MM.1S (cell line): ENCODE data around the gene NSUN5.
"Not testable (repeated sequence)": the region's sequence is repeated elsewhere in the genome, so short reads cannot be mapped to it uniquely, and the experiment has no call there.

ENCODE experiments used
- DNase-seq: peaks from one replicate; pipeline ENCODE4 v3.0.0-alpha.2; 2015
- H2AFZ ChIP-seq: fragments of 300-600 bp; sonication (generic); 2 replicates; pipeline ENCODE4 v1.6.0; 2016; ENCODE audit warnings: antibody characterized with exemption, low read length
- H3F3A ChIP-seq: fragments of 300-600 bp; sonication (generic); 2 replicates; pipeline ENCODE4 v1.6.1; 2016; ENCODE audit warnings: mild to moderate bottlenecking, antibody characterized with exemption, low read length, moderate library complexity, mixed read lengths; ENCODE audit not compliant: insufficient read depth
- H3K27ac ChIP-seq: fragments of 300-600 bp; sonication (generic); 2 replicates; pipeline ENCODE4 v1.5.1; 2016; ENCODE audit warnings: mild to moderate bottlenecking, low read length
- H3K27me3 ChIP-seq: fragments of 300-600 bp; sonication (generic); replicated peaks from 2 replicates; pipeline ENCODE4 v1.6.0; 2016; ENCODE audit warnings: low read length; ENCODE audit not compliant: insufficient read depth
- H3K36me3 ChIP-seq: fragments of 300-600 bp; sonication (generic); replicated peaks from 2 replicates; pipeline ENCODE4 v1.6.1; 2016; ENCODE audit warnings: mild to moderate bottlenecking, low read length, mixed read lengths; ENCODE audit not compliant: insufficient read depth
- H3K4me1 ChIP-seq: fragments of 300-600 bp; sonication (generic); 2 replicates; pipeline ENCODE4 v1.6.1; 2016; ENCODE audit warnings: low read length, mixed read lengths
- H3K4me2 ChIP-seq: fragments of 300-600 bp; sonication (generic); 2 replicates; pipeline ENCODE4 v1.6.0; 2016; ENCODE audit warnings: low read depth, low read length
- H3K4me3 ChIP-seq: fragments of 300-600 bp; sonication (generic); 2 replicates; pipeline ENCODE4 v1.5.1; 2016; ENCODE audit warnings: low read length, mixed read lengths
- H3K79me2 ChIP-seq: fragments of 300-600 bp; sonication (generic); 2 replicates; pipeline ENCODE4 v1.6.1; 2016; ENCODE audit warnings: mixed run types, low read length, mixed read lengths
- H3K9ac ChIP-seq: fragments of 300-600 bp; sonication (generic); 2 replicates; pipeline ENCODE4 v1.6.1; 2016; ENCODE audit warnings: low read length, mixed read lengths
- H3K9me2 ChIP-seq: fragments of 300-600 bp; sonication (generic); replicated peaks from 2 replicates; pipeline ENCODE4 v1.6.1; 2016; ENCODE audit warnings: mild to moderate bottlenecking, low read length, mixed read lengths; ENCODE audit not compliant: insufficient read depth
- H3K9me3 ChIP-seq: fragments of 300-600 bp; sonication (generic); replicated peaks from 2 replicates; pipeline ENCODE4 v1.6.1; 2016; ENCODE audit warnings: mild to moderate bottlenecking, low read length, mixed read lengths; ENCODE audit not compliant: insufficient read depth
- H4K20me1 ChIP-seq: fragments of 300-600 bp; sonication (generic); 2 replicates; pipeline ENCODE4 v1.6.1; 2016; ENCODE audit warnings: mild to moderate bottlenecking, low read length, moderate library complexity, mixed read lengths; ENCODE audit not compliant: insufficient read depth
- CTCF ChIP-seq: fragments of 300-600 bp; sonication (generic); IDR thresholded peaks from 2 replicates; pipeline ENCODE4 v1.5.1; 2016; ENCODE audit warnings: antibody characterized with exemption, low read length, mixed read lengths
- EZH2 ChIP-seq: fragments of 300-600 bp; sonication (generic); optimal IDR thresholded peaks from 2 replicates; pipeline ENCODE3; 2017; ENCODE audit warnings: low read depth, mild to moderate bottlenecking, antibody characterized with exemption, low read length, mixed read lengths
- EZH2phosphoT487 ChIP-seq: fragments of 300-600 bp; sonication (generic); IDR thresholded peaks from 2 replicates; pipeline ENCODE4 v1.6.1; 2018; ENCODE audit warnings: antibody characterized with exemption, low read length

The NSUN5 gene

GRCh38 chr7:73312831-73313520, 4.3 kb upstream of the NSUN5 start:
- Histone ChIP-seq H3K27ac (no peak overlapping the region), H3K79me2 (peaks cover 8% of the 10 kb centered on the region), H2AFZ (no peak overlapping the region), H4K20me1 (no peaks in the 10 kb centered on the region), H3K4me3 (no peak overlapping the region), H3K4me2 (no peak overlapping the region), H3K9me2 (no peaks in the 10 kb centered on the region), H3K9me3 (no peaks in the 10 kb centered on the region), H3K9ac (no peak overlapping the region), H3F3A (no peaks in the 10 kb centered on the region), H3K27me3 (no peaks in the 10 kb centered on the region), H3K4me1 (0 out of 2 replicates have a peak, but pooled peaks cover under 1% of the 10 kb centered on the region), H3K36me3 (no peaks in the 10 kb centered on the region)
- DNase-seq, result no peak
- TF ChIP-seq CTCF, result no peak
- TF ChIP-seq EZH2phosphoT487, result no peak
- no peak for TF ChIP-seq EZH2

- H3K36me3 ChIP-seq, H2AFZ ChIP-seq, H3K9ac ChIP-seq, H3F3A ChIP-seq, H3K9me2 ChIP-seq, DNase-seq, H3K27ac ChIP-seq, H3K9me3 ChIP-seq, H3K4me2 ChIP-seq, H3K4me1 ChIP-seq, H3K27me3 ChIP-seq, H4K20me1 ChIP-seq, H3K4me3 ChIP-seq: not testable (repeated sequence)
- peaks cover 24% of the 10 kb centered on the region for H3K79me2 ChIP-seq
Measured at GRCh38 chr7:73311421-73311820, 2.8 kb upstream of the NSUN5 start.

GRCh38 chr7:73308074-73308664, 457 bp downstream of the NSUN5 start:
- peak; percentile 18 for DNase-seq
- no peaks in the 10 kb centered on the region; the same call in 1 of the 2 replicates for H3K36me3 ChIP-seq
- H3K4me3 ChIP-seq, result peak overlapping the region; percentile 74
- H3K27me3 ChIP-seq, result no peaks in the 10 kb centered on the region
- peak overlapping the region; percentile 25; the same call in 1 of the 2 replicates for H3K27ac ChIP-seq
- H2AFZ ChIP-seq, result peak overlapping the region; percentile 43
- H3K9me3 ChIP-seq, result no peaks in the 10 kb centered on the region
- no peaks in the 10 kb centered on the region for H3K9me2 ChIP-seq
- H3K79me2 ChIP-seq, result peaks cover 30% of the 10 kb centered on the region
- H3K4me2 ChIP-seq, result peak overlapping the region; percentile 75
- peak overlapping the region; percentile 53 for H3K9ac ChIP-seq
- H3F3A ChIP-seq, result no peaks in the 10 kb centered on the region
- H3K4me1 ChIP-seq, result peaks cover 7% of the 10 kb centered on the region
- TF ChIP-seq EZH2 (no peak), CTCF (no peak), EZH2phosphoT487 (no peak)
- no peaks in the 10 kb centered on the region for H4K20me1 ChIP-seq

GRCh38 chr7:73307436-73307835, 1.2 kb downstream of the NSUN5 start:
- no peak overlapping the region for H3K9ac ChIP-seq
- H3K27ac ChIP-seq, result no peak overlapping the region
- H3K36me3 ChIP-seq, result no peaks in the 10 kb centered on the region; the same call in 1 of the 2 replicates

More at GRCh38 chr7:73307436-73307835, 1.2 kb downstream of the NSUN5 start:
- Histone ChIP-seq H3K9me3 (no peaks in the 10 kb centered on the region), H4K20me1 (no peaks in the 10 kb centered on the region), H3F3A (no peaks in the 10 kb centered on the region), H3K27me3 (no peaks in the 10 kb centered on the region), H3K4me1 (peaks cover 7% of the 10 kb centered on the region), H3K4me2 (peak overlapping the region; percentile 75), H3K4me3 (peak overlapping the region; percentile 74), H3K9me2 (no peaks in the 10 kb centered on the region), H2AFZ (no peak overlapping the region), H3K79me2 (peaks cover 30% of the 10 kb centered on the region)
- DNase-seq, result no peak
- no peak for TF ChIP-seq EZH2phosphoT487
- no peak for TF ChIP-seq CTCF
- TF ChIP-seq EZH2, result no peak
